GM12892 (cell line): ENCODE data around the gene PPHLN1.

Experiments used
- POLR2A ChIP-seq: IDR thresholded peaks from 2 replicates; pipeline ENCODE4 v1.6.1; 2011; ENCODE audit warnings: low read depth, low read length, control low read depth
- POLR2AphosphoS5 ChIP-seq: IDR thresholded peaks from 2 replicates; pipeline ENCODE4 v1.6.1; 2011; ENCODE audit warnings: low read depth, low read length, control low read depth

DNA sequence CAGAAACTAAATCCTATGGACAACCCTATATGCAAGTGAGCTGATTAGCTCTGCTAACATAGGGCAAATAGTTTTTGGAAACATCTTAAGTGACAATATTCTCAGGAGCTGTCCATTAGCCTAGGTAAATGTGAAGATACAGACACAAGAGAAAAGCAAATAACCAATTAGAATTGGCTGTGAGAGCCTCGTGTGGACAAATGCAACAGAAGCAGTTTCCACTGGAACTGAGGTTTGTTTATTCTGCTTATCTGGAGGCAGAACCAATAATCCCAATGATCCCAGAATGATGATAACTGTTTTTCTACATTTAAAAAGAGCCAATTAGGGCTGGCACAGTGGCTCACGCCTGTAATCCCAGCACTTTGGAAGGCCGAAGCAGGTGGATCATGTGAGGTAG lies 44.7 kb upstream of the PPHLN1 start:
- no peak for TF ChIP-seq POLR2AphosphoS5
- no peak for TF ChIP-seq POLR2A
